Sciatic nerve (tissue), 2 donors: ENCODE results near the gene XDH. TPM values are rescaled to one million over a fixed set of nuclear protein-coding genes. Genes with fewer than 3 reads are reported as not detected.

Source experiments
- ATAC-seq: fragments of 200-7000 bp; cut with Tn5 transposase; one replicate; pipeline ENCODE4 v1.9.1; 2020; ENCODE audit warnings: mild to moderate bottlenecking, moderate library complexity
- DNase-seq: peaks from one replicate; pipeline ENCODE4 v3.0.0-alpha.2; 2020; ENCODE audit warnings: low spot score
- intact Hi-C: fragments of 100-400 bp; cut with DNase I; formaldehyde crosslinking; loops from one replicate; pipeline ENCODE4 v1.14.2; 2022
- total RNA-seq: library from RNA; stranded (reverse); fragmentation: NEBNext Ultra II Directional; extraction: Animal tissue kit (Norgen Biotek cat#: 25700); gene quantifications from one replicate; pipeline ENCODE4 v1.2.1, GENCODE V29; 2021
- donor health status: DM: no; HTN: no; CAD: no.
- donor health status: DM: no; HTN: no; CAD: no.

XDH gene
- total RNA-seq, 1 donor from 2014 or later: 0.22 TPM

DNA sequence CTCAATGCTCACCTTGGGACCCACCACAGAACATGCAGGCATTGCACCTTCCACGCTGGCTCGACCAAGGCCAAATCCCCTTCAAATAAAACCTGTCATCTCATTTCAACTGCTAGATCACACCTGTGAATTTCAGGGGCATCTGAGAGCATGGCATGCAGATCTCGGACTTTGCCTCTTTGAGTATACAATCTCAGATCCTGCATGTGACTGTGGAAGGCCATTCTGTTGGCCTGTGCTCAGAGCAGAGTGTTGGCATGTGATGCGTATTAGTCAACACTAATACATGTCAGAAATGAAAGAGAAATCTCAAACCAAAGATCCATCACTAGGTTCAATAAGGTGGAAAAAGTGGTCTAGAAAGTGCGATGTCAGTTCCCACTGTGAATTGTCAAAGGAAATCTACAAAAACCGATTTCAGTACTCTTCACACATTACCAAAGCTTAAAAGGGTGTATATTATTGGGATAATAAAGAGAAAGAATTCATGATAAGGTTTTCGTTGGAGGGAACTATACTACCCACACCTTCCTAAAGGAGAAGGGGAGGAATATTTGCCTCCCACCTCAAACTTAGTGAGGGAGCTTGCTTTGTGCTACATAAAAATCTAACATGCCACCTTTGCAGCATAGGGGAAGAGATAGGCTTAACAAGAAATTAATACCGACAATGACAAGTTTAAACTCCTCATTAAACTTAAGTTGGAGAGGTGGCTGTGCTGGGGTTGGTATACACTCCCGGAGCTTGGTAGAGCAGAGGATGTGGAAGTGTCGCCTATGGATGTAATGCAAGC lies 7.8 kb downstream of the XDH start:
- ATAC-seq (no peak), DNase-seq (no peak)
- intact Hi-C loops: no loop called here

DNA sequence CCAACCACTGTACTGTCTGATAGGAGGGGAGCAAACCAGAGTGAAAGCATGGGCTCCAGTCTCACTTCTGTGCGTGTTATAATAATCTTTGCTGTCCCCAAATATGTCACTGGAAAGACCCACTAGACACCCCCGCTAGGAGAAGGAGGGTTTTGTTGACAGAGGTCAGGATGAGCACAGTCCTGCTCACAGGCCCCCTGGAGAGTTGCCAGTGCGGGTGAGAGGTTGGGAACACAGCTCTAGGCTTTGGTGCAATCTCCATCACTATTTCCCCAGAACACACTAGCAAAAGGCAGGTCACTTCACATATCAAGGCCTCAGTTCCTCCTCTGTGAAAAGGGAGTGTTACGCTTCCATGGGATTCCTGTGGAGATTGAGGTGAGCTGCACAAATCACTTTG lies 9.7 kb downstream of the XDH start:
- ATAC-seq (no peak), DNase-seq (no peak)
- intact Hi-C loops: no loop called here

DNA sequence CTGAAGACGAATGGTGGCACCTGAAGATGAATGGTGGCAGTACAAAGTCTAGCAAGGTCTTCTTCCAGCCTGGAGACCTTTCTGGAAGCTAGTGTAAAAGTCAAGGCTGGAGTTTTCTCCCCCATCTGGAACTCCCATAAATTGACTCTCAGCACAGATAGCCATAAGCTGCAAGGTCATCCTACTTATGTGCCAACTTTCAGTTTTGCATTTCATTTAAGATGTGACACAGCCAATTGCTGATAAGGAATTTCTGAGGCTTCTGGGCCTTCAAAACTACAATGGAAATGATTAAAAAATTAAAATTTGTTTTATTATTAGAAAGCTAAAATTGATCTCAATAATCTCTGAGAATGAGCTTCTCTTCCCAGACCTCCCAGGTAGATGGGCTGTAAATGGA lies 10.2 kb downstream of the XDH start:
- intact Hi-C loops: no loop called here
- DNase-seq (no peak), ATAC-seq (no peak)

DNA sequence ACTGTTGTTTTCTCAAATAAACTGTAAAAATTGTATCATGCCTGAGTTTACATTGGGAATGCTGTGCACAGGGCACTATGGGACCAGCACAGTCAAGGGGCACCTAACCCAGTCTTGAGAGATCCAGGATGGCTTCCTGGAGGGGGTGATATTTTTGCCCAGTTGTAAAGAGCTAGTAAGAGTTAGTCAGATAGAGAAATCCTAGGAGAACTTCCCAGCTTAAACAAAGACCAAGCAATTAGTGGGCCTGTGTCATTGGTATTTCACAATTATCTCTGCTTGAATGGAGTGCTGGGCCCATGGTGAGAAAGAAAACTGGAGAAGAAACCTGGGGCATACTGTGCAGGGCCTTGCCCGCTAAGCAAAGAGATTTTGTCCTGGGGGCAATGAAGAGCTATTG lies 12.2 kb downstream of the XDH start:
- ATAC-seq: no peak
- no peak for DNase-seq
- intact Hi-C loops: no loop called here

DNA sequence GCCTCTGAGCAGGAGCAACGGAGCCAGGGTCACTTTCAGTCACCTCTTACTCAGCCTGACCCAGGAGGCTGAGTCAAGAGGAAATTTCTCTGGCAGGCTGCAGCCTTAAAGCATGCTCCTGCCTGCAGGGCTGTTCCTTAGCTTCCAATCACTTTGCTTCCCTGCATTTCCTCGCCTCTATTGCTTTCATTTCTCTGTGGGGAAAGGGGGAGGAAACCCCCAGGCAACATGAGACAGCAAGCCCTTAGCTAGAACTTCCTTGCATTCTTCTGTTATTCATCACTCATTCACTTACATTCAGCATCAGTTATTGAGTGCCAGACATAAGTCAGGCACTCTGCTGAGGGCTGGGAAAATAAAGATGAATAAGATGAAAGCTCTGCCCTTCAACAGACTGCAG lies 13.0 kb downstream of the XDH start:
- intact Hi-C loops: no loop called here
- ATAC-seq: no peak
- DNase-seq: no peak

DNA sequence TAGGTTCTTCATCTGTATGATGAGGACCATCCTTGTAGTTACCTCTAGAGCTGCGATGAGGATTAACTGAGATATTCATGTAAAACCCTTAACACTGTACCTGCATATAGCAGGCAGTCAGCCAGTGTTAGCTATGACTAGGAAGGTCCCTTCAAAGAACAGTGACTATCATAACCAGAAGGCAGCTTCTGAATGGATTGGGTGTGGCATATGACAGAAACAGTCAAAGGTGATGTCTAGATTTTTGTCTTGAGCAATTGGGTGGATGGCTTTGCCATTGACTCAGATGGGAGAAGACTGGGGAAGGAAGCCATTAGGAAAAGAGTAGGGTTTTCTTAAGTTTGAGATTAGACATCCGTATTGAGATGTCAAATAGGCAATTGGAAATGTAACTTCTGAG lies 15.7 kb downstream of the XDH start:
- intact Hi-C loops: no loop called here
- DNase-seq (no peak), ATAC-seq (no peak)

DNA sequence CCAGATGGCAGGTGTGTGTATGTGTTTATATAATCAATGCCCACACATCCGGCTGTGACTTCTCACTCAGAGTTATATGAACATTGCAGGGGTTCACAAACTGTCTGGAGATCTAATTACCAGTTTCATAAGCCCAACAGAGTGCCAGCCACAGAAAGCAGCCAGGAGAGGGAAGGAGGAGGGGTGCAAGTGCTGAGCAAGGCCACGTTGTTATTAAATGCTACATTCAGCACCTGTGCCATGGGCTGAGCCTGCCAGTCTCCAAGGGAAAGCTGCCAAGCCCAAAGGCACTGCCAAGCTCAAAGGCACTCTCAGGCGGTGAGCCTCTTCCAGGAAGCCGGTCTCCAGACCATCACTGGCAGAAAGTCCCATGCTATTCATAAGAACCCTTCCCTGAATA lies 17.4 kb downstream of the XDH start:
- intact Hi-C loops: no loop called here
- DNase-seq (no peak), ATAC-seq (no peak)

DNA sequence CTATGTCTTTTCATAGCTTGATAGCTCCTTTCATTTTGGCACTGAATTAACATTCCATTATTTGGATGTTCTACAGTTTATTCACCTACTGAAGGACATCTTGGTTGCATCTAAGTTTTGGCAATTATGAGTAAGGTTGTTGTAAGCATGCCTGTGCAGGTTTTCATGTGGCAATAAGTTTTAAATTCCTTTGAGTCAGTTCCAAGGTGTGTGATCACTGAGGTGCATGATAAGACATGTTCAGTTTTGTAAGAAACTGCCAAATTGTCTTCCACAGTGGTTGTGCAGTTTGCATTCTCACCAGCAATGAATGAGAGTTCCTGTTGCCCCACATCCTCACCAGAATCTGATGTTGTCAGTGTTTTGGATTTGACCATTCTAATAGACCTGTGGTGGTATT lies 24.2 kb downstream of the XDH start:
- intact Hi-C loops: no loop called here
- ATAC-seq (no peak), DNase-seq (no peak)

DNA sequence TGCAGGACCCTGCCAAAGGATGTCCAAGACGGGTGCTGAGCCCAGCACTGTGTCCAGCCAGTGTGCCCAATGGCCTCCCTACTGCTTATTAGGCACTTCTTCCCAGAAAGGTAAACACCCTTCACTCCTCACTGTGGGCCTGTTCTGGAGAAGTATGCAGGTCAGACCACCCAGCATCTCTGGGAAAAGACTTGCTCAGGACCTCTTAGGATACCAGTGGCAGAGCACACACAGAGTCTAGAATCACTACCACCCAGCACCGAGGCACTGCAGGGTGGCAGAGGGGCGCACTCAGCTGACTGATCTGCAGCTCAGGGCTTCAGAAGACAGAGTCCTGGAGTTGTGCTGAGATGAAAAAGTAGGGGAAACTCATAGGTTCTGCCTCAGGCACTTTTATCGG lies 25.8 kb downstream of the XDH start:
- DNase-seq: no peak
- intact Hi-C loops: no loop called here
- no peak for ATAC-seq

DNA sequence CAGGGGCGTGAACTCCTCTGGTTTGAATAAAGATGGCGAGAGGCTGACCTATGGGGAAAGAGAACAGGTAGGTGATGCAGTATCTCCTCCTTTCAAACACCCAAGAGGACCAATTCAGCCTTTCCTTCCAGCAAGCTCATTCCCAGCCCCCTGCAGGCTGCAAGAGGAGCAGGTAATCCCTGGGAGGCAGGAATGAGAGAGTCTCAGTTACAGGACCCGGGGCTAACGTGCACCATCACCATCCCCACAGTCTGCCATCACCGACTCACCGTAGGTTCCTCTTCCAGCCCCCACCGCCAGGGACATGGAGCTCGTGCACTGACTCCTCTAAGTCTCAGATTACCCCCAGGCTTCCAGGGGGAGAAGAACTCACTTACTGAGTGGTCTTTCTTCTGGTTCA lies 26.7 kb downstream of the XDH start:
- no peak for DNase-seq
- intact Hi-C loops: no loop called here
- ATAC-seq: no peak

DNA sequence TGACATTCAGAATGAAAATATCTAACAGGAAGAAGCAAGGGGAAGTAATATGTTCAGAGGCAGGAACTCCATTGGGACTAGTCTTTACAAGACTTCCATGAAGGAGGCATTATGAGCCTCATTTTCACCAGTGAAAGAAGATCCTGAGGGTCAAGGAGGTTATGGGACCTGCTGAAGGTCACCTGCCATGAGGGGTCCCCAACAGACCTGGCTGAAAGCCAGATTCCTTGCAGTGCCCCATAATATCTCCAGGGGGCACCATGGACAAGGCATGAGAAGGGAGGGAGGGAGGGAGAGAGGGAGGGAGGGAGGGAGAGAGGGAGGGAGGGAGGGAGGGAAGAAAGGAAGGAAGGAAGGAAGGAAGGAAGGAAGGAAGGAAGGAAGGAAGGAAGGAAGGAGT lies 27.9 kb downstream of the XDH start:
- intact Hi-C loops: no loop called here
- DNase-seq: no peak
- no peak for ATAC-seq

DNA sequence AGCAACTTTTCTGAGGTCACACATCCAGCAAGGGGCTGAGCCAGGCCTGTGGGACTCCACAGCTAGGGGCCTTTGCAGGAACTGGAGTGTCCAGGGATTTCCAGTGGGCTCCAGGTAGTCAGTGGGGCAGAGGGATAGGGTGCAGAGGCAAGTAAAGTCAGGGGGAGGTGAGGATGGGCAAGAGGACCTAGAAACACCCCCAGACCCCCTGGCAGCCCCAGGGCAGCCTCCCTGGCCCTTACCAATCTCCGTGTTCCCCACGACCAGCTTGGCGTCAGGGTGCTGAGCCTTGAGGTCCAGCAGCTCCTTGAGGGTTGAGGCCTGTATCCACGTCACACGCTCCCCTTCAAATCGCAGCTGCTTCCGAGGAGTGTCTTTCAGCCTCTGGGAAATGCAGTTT lies 28.4 kb downstream of the XDH start:
- intact Hi-C loops: no loop called here
- ATAC-seq: no peak
- DNase-seq: no peak

DNA sequence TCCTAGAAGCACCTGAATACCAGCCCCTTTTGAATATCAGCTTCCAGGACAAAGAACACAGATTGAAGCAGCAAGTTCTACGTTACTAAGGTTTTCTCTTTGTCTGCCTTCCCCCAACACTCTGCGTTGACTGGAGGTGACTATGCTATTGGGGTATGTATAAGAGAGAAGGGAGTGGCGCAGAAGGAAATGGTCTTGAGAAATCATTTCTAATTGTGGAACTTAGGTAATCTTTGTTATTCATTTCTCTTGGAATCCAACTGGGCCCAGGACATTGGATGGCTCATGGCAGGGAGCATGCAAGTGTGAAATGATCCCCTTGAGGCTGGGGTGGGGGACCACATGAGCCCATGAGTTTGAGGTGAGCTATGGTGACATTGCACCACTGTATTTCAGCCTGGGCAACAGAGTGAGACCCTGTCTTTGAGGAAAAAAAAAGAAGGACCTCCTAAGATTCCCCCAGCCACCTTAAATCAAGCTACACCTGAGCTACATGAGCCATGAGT lies 29.7 kb downstream of the XDH start:
- intact Hi-C loops: no loop called here
- DNase-seq (no peak), ATAC-seq (peak; percentile 15)

DNA sequence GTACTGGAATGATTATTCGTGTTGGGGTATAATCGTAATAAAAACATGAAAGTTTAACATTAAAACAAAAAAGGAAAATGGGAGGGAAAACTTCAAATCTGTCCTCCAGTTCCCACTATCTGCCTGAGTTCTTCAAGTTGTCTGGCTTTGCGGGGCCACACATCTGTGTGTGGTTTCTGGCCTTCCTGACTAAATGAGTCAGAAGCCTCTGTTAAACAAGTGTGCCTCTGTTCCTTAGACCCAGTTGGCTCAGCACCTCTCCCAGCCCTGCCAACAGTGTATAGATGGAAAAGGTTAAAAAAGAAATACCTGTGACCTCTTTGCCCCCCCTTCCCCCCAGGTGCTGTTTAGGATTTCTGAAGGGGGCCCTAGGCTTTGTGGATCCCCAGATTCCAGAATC lies 30.2 kb downstream of the XDH start:
- no peak for DNase-seq
- intact Hi-C loops: no loop called here
- peak; percentile 70 for ATAC-seq

DNA sequence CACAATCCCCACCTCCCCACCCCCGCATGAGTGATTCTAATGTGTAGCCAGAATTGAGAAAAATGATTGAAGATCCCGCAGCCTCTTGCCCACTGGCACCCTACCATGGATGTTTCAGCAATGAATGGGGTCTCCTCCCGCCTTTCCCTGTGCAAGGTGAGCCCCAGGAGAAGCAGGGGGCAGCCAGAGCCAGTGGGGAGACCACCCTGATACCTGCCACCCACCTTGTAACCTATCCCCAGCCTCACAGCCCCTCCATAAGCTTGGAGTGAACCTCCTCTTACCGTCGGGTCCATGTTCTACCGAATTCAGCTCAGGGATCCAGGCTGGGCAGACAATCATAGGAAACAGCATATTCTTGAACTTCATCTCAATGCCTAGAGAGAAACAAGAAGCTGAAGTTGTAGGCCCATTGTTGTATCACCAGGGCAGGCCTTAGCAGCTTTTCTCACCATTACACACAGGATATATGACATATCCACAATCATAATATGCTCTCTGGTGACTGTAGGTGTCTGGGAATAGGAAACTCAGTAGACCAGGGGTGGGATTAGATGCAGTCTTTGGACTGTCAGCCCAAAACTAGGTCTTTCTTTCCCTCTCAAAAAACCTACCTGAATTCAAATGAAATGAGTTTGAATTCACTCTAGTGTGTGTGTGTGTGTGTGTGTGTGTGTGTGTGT lies 30.9 kb downstream of the XDH start:
- intact Hi-C loops: no loop called here
- DNase-seq (no peak), ATAC-seq (no peak)

DNA sequence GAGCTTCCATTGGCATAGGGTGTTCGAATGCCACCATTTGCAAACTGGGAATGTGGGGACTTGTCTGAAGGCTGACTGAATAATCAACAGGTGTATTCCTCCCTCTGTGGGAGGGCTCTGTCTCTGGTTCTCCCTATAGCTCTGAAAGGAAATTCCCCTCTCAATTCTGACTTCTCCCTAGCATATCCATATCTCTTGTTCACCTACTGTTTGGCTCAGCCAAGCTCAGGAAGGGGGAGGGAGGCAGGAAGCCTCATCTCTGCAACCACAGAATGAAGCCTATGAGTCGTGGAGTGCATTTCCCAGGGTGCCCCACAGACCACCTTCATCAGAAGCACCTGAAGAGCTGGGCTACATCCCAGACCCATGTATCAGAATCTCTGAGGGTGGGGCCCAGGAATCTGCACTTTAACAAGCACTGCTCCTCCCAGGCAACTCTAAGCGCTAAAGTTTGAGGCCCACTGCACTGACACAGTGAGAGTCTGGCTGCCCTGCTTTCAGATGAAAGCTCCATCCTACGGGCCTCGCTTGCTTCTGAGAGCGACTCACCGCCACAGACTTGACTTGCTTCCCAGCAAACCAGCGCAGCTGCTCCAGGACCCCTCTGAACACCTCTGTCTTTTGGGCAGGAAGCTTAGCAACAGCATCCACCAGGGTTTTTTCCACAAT lies 32.0 kb downstream of the XDH start:
- DNase-seq (no peak), ATAC-seq (no peak)
- intact Hi-C loops: no loop called here

DNA sequence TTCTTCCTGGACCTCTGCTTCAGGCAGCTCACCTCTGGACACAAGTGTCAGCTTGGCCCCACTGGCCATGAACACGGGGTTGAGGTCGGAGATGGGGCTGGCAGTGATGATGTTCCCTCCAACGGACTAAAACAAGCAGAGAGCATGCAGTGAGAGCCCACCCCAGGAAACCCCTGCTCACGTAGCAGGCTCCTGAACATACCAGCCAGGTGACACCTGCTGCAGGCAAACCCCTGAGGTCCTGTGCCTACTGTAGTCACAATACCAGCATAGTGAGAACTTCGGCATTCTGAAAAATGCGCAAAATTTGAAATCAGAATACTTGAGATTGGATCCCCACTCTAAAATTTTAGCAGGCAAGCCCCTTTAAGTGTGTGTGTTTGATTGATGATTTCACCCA lies 32.9 kb downstream of the XDH start:
- intact Hi-C loops: no loop called here
- ATAC-seq: no peak
- no peak for DNase-seq

DNA sequence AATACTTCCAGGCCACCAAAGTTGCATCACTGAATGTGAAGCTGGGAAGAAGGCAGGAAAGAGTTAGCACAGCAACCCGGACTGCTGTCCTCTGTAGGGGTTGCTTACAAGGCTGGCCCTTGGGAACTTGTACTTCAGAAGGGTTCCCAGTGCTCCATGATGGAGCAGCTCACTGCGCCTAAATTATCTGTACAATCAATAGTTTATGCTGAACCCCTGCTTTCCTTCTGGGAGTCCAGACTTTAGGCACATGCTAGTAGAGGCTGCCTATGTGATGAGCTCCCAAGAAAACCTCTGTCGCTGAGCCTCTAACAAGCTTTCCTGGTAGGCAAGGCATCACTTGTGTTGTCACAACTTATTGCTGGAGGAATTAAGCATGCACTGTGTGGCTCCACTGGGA lies 34.3 kb downstream of the XDH start:
- no peak for DNase-seq
- ATAC-seq: no peak
- intact Hi-C loops: no loop called here

DNA sequence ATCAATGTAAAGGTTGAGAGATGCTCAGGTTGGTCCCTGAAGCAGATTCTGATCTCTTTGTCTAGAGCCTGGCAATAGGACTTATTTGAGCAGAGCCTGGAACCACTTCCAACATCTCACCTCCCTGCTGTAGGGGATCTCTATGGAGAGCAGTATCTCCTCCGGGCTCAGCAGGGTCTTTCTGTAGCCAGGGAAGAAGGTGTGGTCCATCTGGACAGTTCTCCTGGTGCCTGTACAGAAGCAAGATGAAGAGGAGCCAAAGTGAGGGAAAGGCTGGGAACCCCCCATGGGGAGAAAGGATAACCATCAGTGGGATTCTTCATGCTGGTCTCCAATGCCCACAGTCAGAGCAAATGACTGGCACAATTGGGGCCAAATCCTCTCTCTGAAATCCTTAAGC lies 34.8 kb downstream of the XDH start:
- DNase-seq (no peak), ATAC-seq (no peak)
- intact Hi-C loops: no loop called here

DNA sequence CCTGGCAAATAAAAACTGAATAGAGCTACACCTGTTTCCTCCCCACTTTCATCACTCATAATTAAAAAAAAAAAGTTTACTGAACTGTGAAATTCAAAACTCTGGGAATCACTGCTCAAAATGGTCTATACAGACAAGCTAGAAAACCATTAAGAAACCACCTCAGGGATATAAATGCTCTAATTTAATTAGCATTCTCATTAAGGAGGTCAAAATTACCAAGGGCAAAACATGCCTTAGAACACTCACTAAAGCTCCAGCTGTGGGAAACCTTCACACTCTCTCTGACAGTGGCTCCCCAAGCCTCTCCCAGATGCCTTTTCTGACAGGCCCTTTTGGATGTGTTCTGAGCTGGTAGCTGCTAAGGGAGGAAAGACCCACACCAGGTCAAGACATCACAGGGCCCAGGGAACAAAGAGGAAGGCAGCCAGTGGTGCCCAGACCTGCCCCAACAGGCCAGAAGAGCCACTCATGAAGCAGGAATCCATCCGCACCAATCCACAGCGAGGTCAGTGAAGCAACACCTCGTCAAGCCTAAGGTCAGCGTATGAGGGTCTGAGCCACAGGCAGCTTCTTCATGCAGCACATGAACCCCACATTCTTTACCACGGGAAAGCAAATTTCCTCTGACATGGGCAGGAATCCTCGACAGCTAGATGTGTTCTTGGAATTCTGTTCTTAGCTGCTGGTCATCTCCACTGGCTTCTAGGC lies 35.6 kb downstream of the XDH start:
- DNase-seq (no peak), ATAC-seq (no peak)
- intact Hi-C loops: no loop called here
